GM12878 (cell line): ENCODE measurements around the gene N4BP2L1. TPM values are rescaled to one million over a fixed set of nuclear protein-coding genes. Genes with fewer than 3 reads are reported as not detected.

Source experiments
- ATAC-seq: fragments of 200-7000 bp; cut with Tn5 transposase; 3 replicates; pipeline ENCODE4 v1.9.1; 2020; ENCODE audit warnings: mild to moderate bottlenecking, moderate library complexity
- BruUV-seq: library from RNA; stranded (reverse); fragments of 400-500 nt; replicated peaks from 2 replicates; lab custom pipeline; 2021; lab: Mats Ljungman, UMichigan
- CTCF ChIA-PET: fragments of 300-600 bp; sonication (Branson Sonifier 250); formaldehyde crosslinking; extraction: SDS; loops from one replicate; lab custom pipeline; 2021; ENCODE audit warnings: inconsistent platforms; lab: Yijun Ruan, JAX
- POLR2A ChIA-PET: fragments of 350-600 bp; formaldehyde crosslinking; extraction: SDS; loops from one replicate; lab custom pipeline; 2021; ENCODE audit warnings: inconsistent platforms; lab: Charles Lee
- RAD21 ChIA-PET: fragments of 300-600 bp; sonication (Branson Sonifier 250); formaldehyde crosslinking; loops from one replicate; lab custom pipeline; 2023; ENCODE audit warnings: antibody characterized with exemption; ENCODE audit not compliant: unreplicated experiment; lab: Charles Lee
- SMC1A ChIA-PET: fragments of 300-600 bp; sonication (Branson Sonifier 250); formaldehyde crosslinking; loops from one replicate; lab custom pipeline; 2023; ENCODE audit not compliant: unreplicated experiment, uncharacterized antibody; lab: Charles Lee
- DNase-seq: peaks from one replicate; pipeline ENCODE4 v3.0.0-alpha.2; 2011; ENCODE audit warnings: low read depth, low spot score
- FAIRE-seq: peaks from 3 replicates; lab custom pipeline; 2011; peaks lifted over from hg19 to GRCh38; lab: Jason Lieb, UNC
- H2AFZ ChIP-seq: 2 replicates; pipeline ENCODE4 v1.6.0; 2011; ENCODE audit warnings: low read depth, low read length, control low read depth; ENCODE audit not compliant: control insufficient read depth
- H3K27ac ChIP-seq: 2 replicates; pipeline ENCODE4 v1.5.1; 2011; ENCODE audit warnings: control low read depth; ENCODE audit not compliant: control insufficient read depth, insufficient read depth
- H3K27me3 ChIP-seq, 2 experiments: replicated peaks in 1 of 2; 2 replicates each; pipeline versions ENCODE4 v1.6.0 to v1.6.1; 2011; ENCODE audit warnings: low read length in 1 of 2; ENCODE audit not compliant: control insufficient read depth in 2 of 2, insufficient read depth in 2 of 2
- H3K36me3 ChIP-seq, 2 experiments: 2 replicates each; pipeline ENCODE4 v1.5.1; 2011; ENCODE audit warnings: low read length in 1 of 2; ENCODE audit not compliant: control insufficient read depth in 2 of 2, insufficient read depth in 2 of 2
- H3K4me1 ChIP-seq: 2 replicates; pipeline ENCODE4 v1.6.1; 2011; ENCODE audit warnings: mild to moderate bottlenecking, low read length, moderate library complexity, mixed read lengths; ENCODE audit not compliant: control insufficient read depth, insufficient read depth
- H3K4me2 ChIP-seq: 2 replicates; pipeline ENCODE4 v1.6.0; 2011; ENCODE audit warnings: control low read depth; ENCODE audit not compliant: control insufficient read depth, insufficient read depth
- H3K4me3 ChIP-seq: fragments of 200-600 bp; sonication (generic); 2 replicates; pipeline ENCODE4 v1.5.1; 2016
- H3K79me2 ChIP-seq: 2 replicates; pipeline ENCODE4 v1.6.0; 2011; ENCODE audit warnings: low read length; ENCODE audit not compliant: control insufficient read depth, insufficient read depth
- H3K9ac ChIP-seq: 2 replicates; pipeline ENCODE4 v1.8.0; 2011; ENCODE audit warnings: low read length, control low read depth, mixed read lengths; ENCODE audit not compliant: control insufficient read depth, insufficient read depth
- H3K9me3 ChIP-seq: replicated peaks from 3 replicates; pipeline ENCODE4 v1.5.1; 2011; ENCODE audit warnings: mild to moderate bottlenecking, low read length; ENCODE audit not compliant: control insufficient read depth, insufficient read depth
- H4K20me1 ChIP-seq: 2 replicates; pipeline ENCODE4 v1.6.0; 2011; ENCODE audit not compliant: control insufficient read depth, insufficient read depth
- ATF2 ChIP-seq: IDR thresholded peaks from 2 replicates; pipeline ENCODE4 v1.6.1; 2012; ENCODE audit warnings: low read length, inconsistent platforms
- BMI1 ChIP-seq: fragments of 450-650 bp; IDR thresholded peaks from 2 replicates; pipeline ENCODE4 v1.6.1; 2016; ENCODE audit warnings: mild to moderate bottlenecking, moderate library complexity, borderline replicate concordance
- CHD2 ChIP-seq: IDR thresholded peaks from 2 replicates; pipeline ENCODE4 v1.6.1; 2011; ENCODE audit warnings: low read depth, low read length, improper control_type of control experiment, borderline replicate concordance
- E2F8 ChIP-seq: fragments of 450-650 bp; IDR thresholded peaks from 2 replicates; pipeline ENCODE4 v1.6.1; 2018; ENCODE audit warnings: mild to moderate bottlenecking, low read depth, moderate library complexity; ENCODE audit not compliant: partially characterized antibody
- FOXK2 ChIP-seq: fragments of 450-650 bp; IDR thresholded peaks from 2 replicates; pipeline ENCODE4 v1.6.1; 2017; ENCODE audit warnings: mild to moderate bottlenecking, moderate library complexity
- HDAC6 ChIP-seq: fragments of 200-600 bp; sonication (generic); IDR thresholded peaks from one replicate; pipeline ENCODE4 v1.8.0; 2017; ENCODE audit warnings: antibody characterized with exemption; ENCODE audit not compliant: unreplicated experiment
- HSF1 ChIP-seq: fragments of 150-350 bp; IDR thresholded peaks from 2 replicates; pipeline ENCODE4 v1.6.1; 2014; ENCODE audit warnings: mild to moderate bottlenecking, low read depth, low read length
- MEF2A ChIP-seq: IDR thresholded peaks from 2 replicates; pipeline ENCODE4 v1.6.1; 2011; ENCODE audit warnings: low read depth, mild to moderate bottlenecking, low read length, moderate library complexity; ENCODE audit not compliant: insufficient read depth
- NBN ChIP-seq: fragments of 450-650 bp; IDR thresholded peaks from 2 replicates; pipeline ENCODE4 v1.6.1; 2016
- RBBP5 ChIP-seq: fragments of 200-600 bp; sonication (generic); conservative IDR thresholded peaks from 2 replicates; pipeline ENCODE4 v1.6.1; 2016
- RCOR1 ChIP-seq: conservative IDR thresholded peaks from 2 replicates; pipeline ENCODE4 v1.6.1; 2012; ENCODE audit warnings: low read depth, low read length, improper control_type of control experiment
- USF1 ChIP-seq: IDR thresholded peaks from 2 replicates; pipeline ENCODE4 v1.6.1; 2011; ENCODE audit warnings: borderline replicate concordance, low read depth, mild to moderate bottlenecking, moderate library complexity, mixed read lengths, low read length; ENCODE audit not compliant: insufficient read depth; ENCODE audit errors: extremely low read length
- WGBS: methylation state at CpG from one replicate; pipeline ENCODE4 v1.1.6; 2016; ENCODE audit warnings: low lambda C conversion rate; ENCODE audit not compliant: insufficient replicate concordance, insufficient coverage; ENCODE audit errors: missing lambda C conversion rate; 5-methylcytosine and 5-hydroxymethylcytosine counted together
- in situ Hi-C: fragments of 300-500 bp; cut with MboI; formaldehyde crosslinking; loops from 9 replicates; pipeline ENCODE4 v1.14.3; 2018; ENCODE audit warnings: mixed read lengths
- intact Hi-C: fragments of 100-400 bp; cut with micrococcal nuclease; formaldehyde crosslinking; loops from one replicate; pipeline ENCODE4 v1.14.2; 2022; ENCODE audit not compliant: unreplicated experiment
- polyA plus RNA-seq, 11 experiments: library from polyadenylated mRNA; depleted of rRNA in 4 of 11; unstranded in 6 of 11; stranded (reverse) in 5 of 11; fragments of >200 nt; fragmentation: Nextera tagmentation in 4 of 11; fragmentation: Illumina TruSeq in 1 of 11; extraction: Ambion mirVana in 4 of 11; extraction: Trizol in 1 of 11; gene quantifications; 1 replicate in 1 of 11; 2 replicates in 10 of 11; pipeline versions ENCODE4 v1.2.1 to v1.2.3, GENCODE V29; 2011 to 2016; ENCODE audit warnings: inconsistent platforms in 2 of 11, missing spikeins in 2 of 11, low read depth in 1 of 11
- total RNA-seq, 4 experiments: library from RNA; depleted of rRNA in 3 of 4; stranded (reverse); fragments of >200 nt in 3 of 4; fragmentation: Illumina TruSeq in 1 of 4; extraction: Trizol in 1 of 4; gene quantifications; 2 replicates each; pipeline versions ENCODE4 v1.2.1 to v1.2.3, GENCODE V29; 2013 to 2021

The N4BP2L1 gene
- total and polyA plus RNA-seq, 10 of the 15 experiments (the other 5 are each of a cell fraction or from before 2014, with no cell fraction given), result 3.3 to 42.5 (median 16.2) TPM

GRCh38 chr13:32453981-32454380 is 26.1 kb upstream of the N4BP2L1 start:
- H3K4me2 ChIP-seq, result no peak overlapping the region
- 0% methylated on average over 1 of the region's 1 CpG for WGBS
- ChIA-PET POLR2A (no interaction called here), SMC1A (interaction anchor here (0.9 to 2.0 kb wide), 4 partner anchors 10 to 44 kb away, joined by 3 to 4 read pairs (median 4); no protein-coding TSS in a partner anchor), RAD21 (no interaction called here), CTCF (interaction anchor here (1.1 to 1.7 kb wide), 2 partner anchors 9 to 25 kb away, joined by 3 to 4 read pairs; no protein-coding TSS in a partner anchor)
- H3K27me3 ChIP-seq, result no peaks in the 10 kb centered on the region
- DNase-seq, result no peak
- H3K4me3 ChIP-seq, result no peak overlapping the region
- TF ChIP-seq HSF1, result no peak
- no peak for TF ChIP-seq FOXK2
- no peak for TF ChIP-seq E2F8
- no peak for TF ChIP-seq HDAC6
- TF ChIP-seq MEF2A, result no peak
- TF ChIP-seq RBBP5, result no peak
- TF ChIP-seq NBN, result no peak
- no peak for TF ChIP-seq RCOR1
- no peak for TF ChIP-seq CHD2
- no peak for TF ChIP-seq USF1
- no peak for TF ChIP-seq BMI1
- no peak for TF ChIP-seq ATF2
- FAIRE-seq, result no peak
- intact Hi-C loops, result no loop called here
- in situ Hi-C loops, result no loop called here
- no peak overlapping the region for H3K9ac ChIP-seq
- no peaks in the 10 kb centered on the region for H3K36me3 ChIP-seq
- no peak overlapping the region for H3K27ac ChIP-seq
- no peaks in the 10 kb centered on the region for H3K79me2 ChIP-seq
- no TSS peak for BruUV-seq
- H3K9me3 ChIP-seq, result peaks cover 9% of the 10 kb centered on the region; the same call in 2 of the 3 replicates
- H4K20me1 ChIP-seq, result no peaks in the 10 kb centered on the region
- H2AFZ ChIP-seq, result no peak overlapping the region
- ATAC-seq, result no peak
- H3K4me1 ChIP-seq, result no peaks in the 10 kb centered on the region
